Fibroblast of mammary gland (primary cell): Measurements from ENCODE around the gene THYN1.
A peak's percentile ranks its signal among the peaks of the same experiment; 100 is the strongest.

Experiments
- DNase-seq: peaks from one replicate; pipeline ENCODE4 v3.0.0-alpha.2; 2010; ENCODE audit warnings: low read depth
- H3K4me3 ChIP-seq: 2 replicates; pipeline ENCODE4 v1.5.1; 2011; ENCODE audit warnings: low read depth, mild to moderate bottlenecking, low read length, moderate library complexity; ENCODE audit not compliant: control insufficient read depth
- TF ChIP-seq, protein P1 (sequence below): conservative IDR thresholded peaks from 2 replicates; pipeline ENCODE4 v1.5.1; 2011; ENCODE audit warnings: low read depth, low read length, inconsistent platforms; ENCODE audit not compliant: control insufficient read depth, insufficient read depth

Gene THYN1

DNA sequence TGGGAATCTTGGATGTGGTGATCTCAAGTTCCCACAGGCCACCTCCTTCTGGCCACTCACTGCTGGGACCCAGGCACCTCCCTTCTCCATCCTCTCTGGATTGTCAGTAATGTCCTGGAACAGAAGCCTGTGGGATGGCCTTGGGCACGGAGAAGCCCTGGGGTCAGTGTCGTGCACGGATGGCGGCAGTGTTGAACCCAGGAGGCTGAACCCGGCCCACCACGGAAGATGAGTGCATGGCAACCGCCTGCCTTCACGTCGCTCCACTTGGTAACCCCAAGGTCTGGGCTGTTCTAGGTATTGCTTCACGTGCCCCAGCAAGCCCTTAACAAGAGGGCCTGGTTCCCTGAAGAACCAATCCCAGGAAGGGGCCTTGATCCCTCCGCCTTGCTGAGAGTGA, 7.1 kb downstream of the THYN1 start:
- TF ChIP-seq, protein P1, sequence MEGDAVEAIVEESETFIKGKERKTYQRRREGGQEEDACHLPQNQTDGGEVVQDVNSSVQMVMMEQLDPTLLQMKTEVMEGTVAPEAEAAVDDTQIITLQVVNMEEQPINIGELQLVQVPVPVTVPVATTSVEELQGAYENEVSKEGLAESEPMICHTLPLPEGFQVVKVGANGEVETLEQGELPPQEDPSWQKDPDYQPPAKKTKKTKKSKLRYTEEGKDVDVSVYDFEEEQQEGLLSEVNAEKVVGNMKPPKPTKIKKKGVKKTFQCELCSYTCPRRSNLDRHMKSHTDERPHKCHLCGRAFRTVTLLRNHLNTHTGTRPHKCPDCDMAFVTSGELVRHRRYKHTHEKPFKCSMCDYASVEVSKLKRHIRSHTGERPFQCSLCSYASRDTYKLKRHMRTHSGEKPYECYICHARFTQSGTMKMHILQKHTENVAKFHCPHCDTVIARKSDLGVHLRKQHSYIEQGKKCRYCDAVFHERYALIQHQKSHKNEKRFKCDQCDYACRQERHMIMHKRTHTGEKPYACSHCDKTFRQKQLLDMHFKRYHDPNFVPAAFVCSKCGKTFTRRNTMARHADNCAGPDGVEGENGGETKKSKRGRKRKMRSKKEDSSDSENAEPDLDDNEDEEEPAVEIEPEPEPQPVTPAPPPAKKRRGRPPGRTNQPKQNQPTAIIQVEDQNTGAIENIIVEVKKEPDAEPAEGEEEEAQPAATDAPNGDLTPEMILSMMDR = no peak
- H3K4me3 ChIP-seq = no peak overlapping the region

DNA sequence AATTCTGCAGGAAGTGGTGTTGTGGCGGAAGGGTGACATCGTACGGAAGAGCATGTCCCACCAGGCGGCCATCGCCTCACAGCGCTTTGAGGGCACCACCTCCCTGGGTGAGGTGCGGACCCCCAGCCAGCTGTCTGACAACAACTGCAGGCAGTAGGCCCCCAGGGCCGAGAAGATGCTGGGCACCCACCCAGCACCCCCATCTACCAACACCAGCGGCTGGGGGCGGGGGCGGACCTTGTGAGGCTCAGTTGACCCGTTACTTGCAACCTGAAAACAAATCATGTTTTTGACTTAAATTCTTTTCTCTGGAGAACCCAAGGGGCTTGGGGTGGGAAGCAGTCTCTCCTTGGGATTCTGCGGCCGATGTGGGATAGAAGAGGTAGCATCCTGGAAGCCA, 7.7 kb downstream of the THYN1 start:
- TF ChIP-seq, protein P1 = no peak
- DNase-seq = no peak
- H3K4me3 ChIP-seq = no peak overlapping the region

More for the DNA sequence above, 7.1 kb downstream of the THYN1 start:
- no peak for DNase-seq

DNA sequence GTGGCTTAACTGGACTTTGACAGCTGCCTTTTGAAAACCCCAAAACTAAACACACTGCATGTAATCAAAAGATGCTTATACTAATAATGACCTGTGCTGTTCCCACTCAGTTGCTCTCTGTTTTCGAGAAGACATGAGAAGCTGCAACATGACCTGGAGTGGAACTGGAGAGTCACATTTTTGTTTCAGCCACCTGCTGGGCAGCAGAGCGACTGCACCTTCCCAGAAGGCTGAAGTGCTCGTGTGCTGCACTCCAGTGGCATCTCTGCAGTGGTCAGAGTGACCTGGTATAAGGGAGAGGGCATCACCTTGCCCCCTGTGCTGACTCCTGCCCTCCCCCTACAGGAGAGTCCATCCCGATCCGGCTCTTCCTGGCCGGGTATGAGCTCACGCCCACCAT, 8.6 kb downstream of the THYN1 start:
- no peak overlapping the region for H3K4me3 ChIP-seq
- TF ChIP-seq, protein P1 = peak; percentile 42
- peak; percentile 25 for DNase-seq

DNA sequence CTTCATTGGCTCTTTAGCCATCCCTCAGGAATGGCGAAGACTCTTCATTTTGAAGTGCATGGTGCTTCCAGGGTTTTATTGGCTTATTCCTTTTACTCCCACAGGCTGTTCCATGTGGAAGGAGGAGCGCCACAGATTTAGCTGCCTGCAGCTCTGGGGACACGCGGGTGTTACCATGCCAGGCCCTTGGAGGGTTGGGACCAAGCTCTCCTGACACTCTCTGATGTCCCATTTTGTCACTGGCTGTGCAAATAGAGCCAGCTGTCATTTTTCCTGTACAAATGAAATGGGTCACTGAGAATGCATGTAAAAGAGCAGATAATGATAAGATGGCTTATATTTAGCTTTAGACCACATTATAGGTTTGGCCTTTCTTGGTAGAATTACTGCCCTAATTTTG, 9.2 kb downstream of the THYN1 start:
- no peak overlapping the region for H3K4me3 ChIP-seq
- no peak for DNase-seq
- TF ChIP-seq, protein P1 = no peak

DNA sequence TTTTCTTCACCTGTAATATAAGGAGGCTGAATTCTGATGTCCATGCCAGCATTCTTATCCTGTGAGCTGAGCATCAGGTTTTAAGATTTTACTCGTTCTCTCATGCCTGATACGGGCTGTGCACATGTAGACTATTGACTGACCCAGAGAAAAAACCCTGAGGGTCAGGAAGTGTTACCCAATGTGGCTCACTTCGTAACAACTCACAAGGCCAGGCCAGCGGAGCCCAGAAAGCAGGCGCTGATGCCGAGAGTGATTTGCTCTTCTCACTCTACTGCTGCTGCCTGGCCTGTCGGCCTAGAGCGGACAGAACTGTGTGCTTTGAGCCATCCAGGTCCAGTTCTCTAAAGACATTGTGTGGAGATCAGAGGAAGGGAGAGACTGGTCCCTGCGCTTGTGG, 10.8 kb downstream of the THYN1 start:
- TF ChIP-seq, protein P1 = no peak
- H3K4me3 ChIP-seq = no peak overlapping the region
- DNase-seq = no peak

DNA sequence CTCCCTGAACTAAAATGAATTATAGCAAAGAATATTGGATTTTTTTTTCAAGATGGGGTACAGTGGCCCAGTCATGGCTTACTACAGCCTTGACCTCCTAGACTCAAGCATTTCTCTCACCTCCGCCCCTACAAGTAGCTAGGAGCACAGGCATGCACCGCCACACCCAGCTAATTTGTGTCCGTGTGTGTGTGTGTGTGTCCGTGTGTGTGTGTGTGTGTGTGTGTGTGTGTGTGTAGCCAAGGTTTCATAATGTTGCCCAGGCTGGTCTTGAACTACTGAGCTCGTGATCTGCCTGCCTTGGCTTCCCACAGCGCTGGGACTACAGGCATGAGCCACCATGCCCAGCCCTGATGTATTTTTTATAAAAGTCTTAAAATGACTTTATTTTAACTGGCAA, 12.6 kb downstream of the THYN1 start:
- H3K4me3 ChIP-seq = no peak overlapping the region
- TF ChIP-seq, protein P1 = no peak
- no peak for DNase-seq

DNA sequence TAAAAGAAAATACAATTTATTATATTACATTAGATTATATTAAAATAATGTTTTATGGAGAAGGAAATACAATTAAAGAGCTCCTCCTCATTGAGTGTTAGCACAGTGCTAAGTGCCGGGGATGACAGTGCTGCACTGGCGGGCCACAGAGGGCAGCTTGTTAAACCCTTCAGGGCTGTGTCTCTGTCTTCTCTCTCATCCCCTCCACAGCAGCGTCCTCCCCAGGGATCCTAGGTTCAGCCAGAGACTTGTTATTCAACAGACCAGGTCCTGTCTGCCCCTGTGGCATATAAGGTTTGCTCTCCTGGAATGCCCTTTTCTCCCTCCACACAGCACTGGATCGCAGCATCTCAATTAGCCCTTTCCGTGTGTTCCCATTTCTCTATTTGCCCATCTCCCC, 14.2 kb downstream of the THYN1 start:
- DNase-seq = no peak
- H3K4me3 ChIP-seq = no peak overlapping the region
- TF ChIP-seq, protein P1 = no peak
